ENCODE measurements around the gene MPG.

Gene MPG

GRCh38 chr16:59440-60059 is 18.5 kb upstream of the MPG start:
- H4K20me1 ChIP-seq (ENCODE audit: control insufficient read depth, insufficient read depth, low read depth, low read length): no peaks in the 10 kb centered on the region
- peaks cover 12% of the 10 kb centered on the region for H3K79me2 ChIP-seq (ENCODE audit: control insufficient read depth, low read length)
- H3K27ac ChIP-seq (ENCODE audit: low read depth, low read length): no peak overlapping the region
- H3K4me1 ChIP-seq (ENCODE audit: control insufficient read depth, low read length): peaks cover 6% of the 10 kb centered on the region
- H3K36me3 ChIP-seq (ENCODE audit: control insufficient read depth, low read length): peaks cover 43% of the 10 kb centered on the region
- H3K9me2 ChIP-seq (replicated peaks; ENCODE audit: control insufficient read depth, low read length): no peaks in the 10 kb centered on the region
- H3K9me3 ChIP-seq (ENCODE audit: control insufficient read depth, insufficient read depth, low read length): no peaks in the 10 kb centered on the region
- H3K27me3 ChIP-seq (ENCODE audit: control insufficient read depth, low read length): no peaks in the 10 kb centered on the region
- H3F3A ChIP-seq (ENCODE audit: control insufficient read depth, insufficient read depth): no peaks in the 10 kb centered on the region
- no peak overlapping the region for H3K4me3 ChIP-seq (ENCODE audit: low read length)
- no peak for TF ChIP-seq EZH2phosphoT487 (IDR thresholded peaks at IDR 0.05; ENCODE audit: borderline replicate concordance, low read length)
- no peak for TF ChIP-seq CTCF (IDR thresholded peaks at IDR 0.05; ENCODE audit: low read depth, low read length, poor library complexity, severe bottlenecking)
- no peak overlapping the region for H3K4me2 ChIP-seq (ENCODE audit: low read length)

GRCh38 chr16:60166-60565 is 17.9 kb upstream of the MPG start:
- Histone ChIP-seq H3K4me3 (ENCODE audit: low read length) (no peak overlapping the region), H3K27me3 (ENCODE audit: control insufficient read depth, low read length) (no peaks in the 10 kb centered on the region), H3K4me1 (ENCODE audit: control insufficient read depth, low read length) (peaks cover under 1% of the 10 kb centered on the region), H3K36me3 (ENCODE audit: control insufficient read depth, low read length) (peaks cover 41% of the 10 kb centered on the region), H3K9me2 (replicated peaks; ENCODE audit: control insufficient read depth, low read length) (no peaks in the 10 kb centered on the region), H3F3A (ENCODE audit: control insufficient read depth, insufficient read depth) (no peaks in the 10 kb centered on the region), H4K20me1 (ENCODE audit: control insufficient read depth, insufficient read depth, low read depth, low read length) (no peaks in the 10 kb centered on the region), H3K27ac (ENCODE audit: low read depth, low read length) (no peak overlapping the region), H3K4me2 (ENCODE audit: low read length) (no peak overlapping the region), H3K9me3 (ENCODE audit: control insufficient read depth, insufficient read depth, low read length) (no peaks in the 10 kb centered on the region), H3K79me2 (ENCODE audit: control insufficient read depth, low read length) (peaks cover 6% of the 10 kb centered on the region)
- TF ChIP-seq EZH2phosphoT487 (IDR thresholded peaks at IDR 0.05; ENCODE audit: borderline replicate concordance, low read length) (no peak), CTCF (IDR thresholded peaks at IDR 0.05; ENCODE audit: low read depth, low read length, poor library complexity, severe bottlenecking) (no peak)

- no peaks in the 10 kb centered on the region for H3K9me2 ChIP-seq (replicated peaks; ENCODE audit: control insufficient read depth, low read length)
- H3F3A ChIP-seq (ENCODE audit: control insufficient read depth, insufficient read depth): no peaks in the 10 kb centered on the region
- no peaks in the 10 kb centered on the region for H4K20me1 ChIP-seq (ENCODE audit: control insufficient read depth, insufficient read depth, low read depth, low read length)
- no peaks in the 10 kb centered on the region for H3K79me2 ChIP-seq (ENCODE audit: control insufficient read depth, low read length)
- no peaks in the 10 kb centered on the region for H3K4me1 ChIP-seq (ENCODE audit: control insufficient read depth, low read length)
- H3K4me2 ChIP-seq (ENCODE audit: low read length): no peak overlapping the region
- peaks cover 30% of the 10 kb centered on the region for H3K36me3 ChIP-seq (ENCODE audit: control insufficient read depth, low read length)
- TF ChIP-seq CTCF (IDR thresholded peaks at IDR 0.05; ENCODE audit: low read depth, low read length, poor library complexity, severe bottlenecking) (no peak), EZH2phosphoT487 (IDR thresholded peaks at IDR 0.05; ENCODE audit: borderline replicate concordance, low read length) (no peak)
- H3K9me3 ChIP-seq (ENCODE audit: control insufficient read depth, insufficient read depth, low read length): no peaks in the 10 kb centered on the region
- H3K27me3 ChIP-seq (ENCODE audit: control insufficient read depth, low read length): no peaks in the 10 kb centered on the region
- no peak overlapping the region for H3K27ac ChIP-seq (ENCODE audit: low read depth, low read length)
- H3K4me3 ChIP-seq (ENCODE audit: low read length): no peak overlapping the region
Observed at GRCh38 chr16:60929-61878, 16.8 kb upstream of the MPG start.

Measured in DOHH2 (cell line).